HuH-7 (cell line): ENCODE measurements around the gene SCUBE3.

ENCODE experiments used
- DNase-seq: peaks from one replicate; pipeline ENCODE4 v3.0.0; 2011; ENCODE audit warnings: low spot score

The SCUBE3 gene

DNA sequence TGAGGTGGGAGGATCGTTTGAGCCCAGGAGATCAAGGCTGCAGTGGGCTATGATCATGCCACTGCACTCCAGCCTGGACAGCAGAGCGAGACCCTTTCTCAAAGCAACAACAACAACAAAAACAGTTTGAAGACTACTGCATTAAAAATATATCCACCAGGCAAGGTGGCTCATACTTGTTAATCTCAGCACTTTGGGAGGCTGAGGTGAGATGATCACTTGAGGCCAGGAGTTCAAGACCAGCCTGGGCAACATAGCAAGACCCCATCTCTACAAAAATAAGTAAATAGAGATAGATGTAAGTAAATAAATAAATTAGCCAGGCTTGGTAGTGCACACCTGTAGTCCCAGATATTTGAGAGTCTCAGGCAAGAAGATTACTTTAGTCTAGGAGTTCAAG is 58.2 kb downstream of the SCUBE3 start:
- DNase-seq, result no peak

DNA sequence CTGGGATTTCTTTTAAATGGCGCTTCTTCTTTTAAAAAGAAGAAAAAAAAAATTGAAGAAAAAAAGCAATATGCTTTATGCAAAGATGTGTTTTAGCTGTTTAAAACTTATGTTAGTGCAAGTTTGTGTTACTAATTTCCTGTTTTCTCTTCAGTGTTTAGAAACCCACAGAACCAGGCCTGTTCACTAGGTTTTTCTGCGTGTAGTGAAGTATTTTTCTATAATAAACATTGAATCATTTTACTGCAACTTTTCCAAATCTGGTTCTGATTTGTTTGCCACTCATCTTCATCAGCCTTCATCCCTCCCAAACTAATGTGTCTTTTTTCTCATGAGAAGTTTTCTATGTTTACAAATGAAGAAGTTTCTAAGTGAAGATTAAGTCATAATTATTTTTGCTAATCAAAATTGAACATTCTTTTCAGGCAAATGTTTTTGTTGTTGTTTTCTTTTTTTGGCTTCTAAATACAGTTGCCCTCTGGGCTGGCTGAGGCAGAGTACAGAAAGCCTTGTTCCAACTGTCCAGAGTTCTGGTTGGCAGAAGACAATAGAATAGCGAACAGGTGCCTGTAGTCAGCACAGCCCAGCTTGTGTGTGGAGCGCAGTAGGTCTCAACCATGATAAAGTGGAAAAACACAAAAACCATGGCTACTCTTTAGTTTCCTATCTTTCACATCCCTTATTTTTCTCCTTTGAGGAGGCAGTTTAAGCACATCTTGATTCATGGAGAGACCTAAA is 60.2 kb downstream of the SCUBE3 start:
- no peak for DNase-seq

DNA sequence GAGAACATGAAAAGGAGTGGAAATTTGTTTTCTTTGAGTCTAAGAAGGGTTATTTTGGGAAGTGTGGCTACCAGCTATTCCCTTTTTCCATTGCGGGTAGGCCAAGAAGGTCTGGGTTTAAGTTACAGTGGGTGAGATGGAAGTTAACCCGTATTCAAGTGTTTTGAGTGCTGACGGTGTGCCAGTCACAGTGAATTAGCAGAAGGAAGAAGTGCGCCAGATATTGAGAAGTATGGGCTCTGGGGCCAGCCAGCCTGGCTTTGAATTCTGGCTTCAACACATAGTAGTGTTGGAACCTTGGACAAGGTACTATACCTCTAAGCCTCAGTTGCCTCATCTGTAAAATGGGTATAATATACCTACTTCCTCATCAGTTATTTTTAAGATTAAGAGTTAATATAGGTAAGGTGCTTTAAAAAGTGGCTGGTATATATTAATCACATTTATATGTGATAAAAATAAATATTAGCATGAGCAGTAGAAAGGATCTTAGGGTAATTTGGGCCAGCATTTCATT is 62.0 kb downstream of the SCUBE3 start:
- no peak for DNase-seq

DNA sequence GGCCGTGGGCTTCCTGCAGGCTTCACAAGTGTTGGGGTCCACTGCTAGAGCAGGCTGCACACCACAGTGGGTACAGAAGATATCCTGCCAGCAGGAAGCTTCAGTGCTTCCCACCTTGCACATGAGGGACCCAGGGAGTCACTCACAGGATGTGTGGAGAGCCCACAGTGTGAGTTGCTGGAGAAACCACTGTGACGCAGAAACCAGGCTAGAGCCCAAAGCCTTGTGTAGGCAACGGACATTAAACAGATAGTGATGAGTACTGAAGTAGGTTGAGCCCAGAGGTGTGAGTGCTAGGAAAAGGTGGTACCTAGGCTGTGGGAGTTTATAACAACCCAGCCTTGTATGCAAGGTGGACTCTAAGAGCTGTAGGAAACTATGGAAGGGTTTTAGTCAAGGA is 65.0 kb downstream of the SCUBE3 start:
- no peak for DNase-seq

DNA sequence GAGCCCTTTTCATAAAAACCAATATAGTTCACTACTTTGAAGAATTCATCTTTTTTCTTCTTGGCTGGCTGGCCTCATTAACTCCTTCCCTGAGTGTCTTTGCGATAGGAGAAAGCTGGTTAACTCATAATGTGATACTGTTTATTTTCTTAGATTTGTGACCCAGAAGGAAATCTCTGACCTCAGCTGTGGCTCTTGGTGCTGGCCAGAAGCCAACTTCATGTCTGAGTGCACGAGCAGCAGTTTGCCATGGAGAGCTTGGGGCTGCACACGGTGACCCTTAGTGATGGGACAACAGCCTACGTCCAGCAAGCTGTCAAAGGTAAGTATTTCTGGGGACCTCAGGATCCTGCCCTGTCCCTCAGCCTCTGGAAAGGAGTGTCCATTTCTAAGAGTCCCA is 67.1 kb downstream of the SCUBE3 start:
- no peak for DNase-seq

DNA sequence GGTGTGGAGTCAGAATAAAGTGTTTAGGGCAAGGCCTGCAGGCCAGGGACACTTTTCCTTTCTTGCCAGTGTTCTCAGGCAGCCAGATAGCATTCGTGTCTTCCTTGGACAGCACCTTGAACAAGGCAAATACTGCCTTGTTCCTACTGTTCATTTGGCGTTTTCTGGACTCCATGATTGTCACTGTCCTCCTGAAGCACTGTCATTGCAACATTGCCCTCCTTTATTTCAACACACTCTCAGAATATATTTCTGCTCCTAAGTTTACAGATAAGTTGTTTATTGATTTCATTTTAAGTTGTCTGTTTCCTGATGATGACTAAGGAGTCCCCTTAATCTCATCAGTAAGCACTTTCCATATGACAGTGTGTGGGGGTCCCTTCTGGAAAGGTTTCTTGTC is 68.7 kb downstream of the SCUBE3 start:
- DNase-seq, result no peak

DNA sequence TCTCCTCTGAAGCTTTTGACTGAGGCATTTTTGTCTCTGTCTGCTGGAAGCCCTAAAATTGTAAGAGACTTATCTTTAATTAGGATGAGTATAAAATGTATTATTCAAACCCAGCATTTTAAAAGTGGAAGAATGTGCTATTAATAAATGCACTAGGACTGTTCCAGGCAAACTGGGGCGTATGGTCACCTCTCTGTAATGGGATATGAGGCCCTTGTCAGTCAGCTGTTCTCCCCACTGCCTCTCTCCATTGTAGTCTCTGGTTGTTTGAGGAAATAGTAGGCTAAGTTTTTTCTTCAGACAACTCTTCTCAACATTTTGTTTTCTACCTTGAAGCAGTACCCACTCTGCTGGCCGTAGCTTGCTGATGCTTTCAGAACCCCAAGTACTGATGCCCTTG is 69.6 kb downstream of the SCUBE3 start:
- no peak for DNase-seq

DNA sequence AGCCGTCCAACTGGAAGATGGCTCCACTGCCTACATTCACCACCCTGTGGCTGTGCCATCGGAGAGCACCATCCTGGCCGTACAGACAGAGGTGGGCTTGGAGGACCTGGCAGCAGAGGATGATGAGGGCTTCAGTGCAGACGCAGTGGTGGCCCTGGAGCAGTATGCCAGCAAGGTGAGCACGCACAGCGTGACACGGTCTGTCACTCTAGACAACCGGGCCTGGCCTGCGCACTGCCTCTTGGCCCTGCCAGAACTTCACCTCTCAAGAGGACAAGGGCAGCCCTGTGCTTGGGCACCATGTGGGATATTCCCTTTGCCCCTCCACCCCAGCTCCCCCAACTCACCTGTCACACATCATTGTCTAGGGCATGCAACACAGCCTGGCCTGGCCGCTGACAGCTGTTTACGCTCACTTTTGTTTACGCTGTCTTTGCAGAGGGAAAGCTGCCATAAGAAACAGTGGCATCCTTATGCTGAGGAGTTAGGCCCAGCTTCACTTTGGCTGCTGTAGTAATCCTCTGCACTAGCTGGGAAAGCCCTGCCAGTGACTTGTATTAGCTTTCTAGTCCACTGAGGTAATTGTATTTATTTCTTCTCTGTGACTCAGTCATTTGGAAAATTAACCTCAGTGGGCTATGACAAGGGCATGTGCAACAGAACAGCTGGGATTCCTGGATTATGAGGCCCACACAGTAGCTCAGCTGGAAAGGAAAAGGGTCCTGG is 74.1 kb downstream of the SCUBE3 start:
- no peak for DNase-seq

DNA sequence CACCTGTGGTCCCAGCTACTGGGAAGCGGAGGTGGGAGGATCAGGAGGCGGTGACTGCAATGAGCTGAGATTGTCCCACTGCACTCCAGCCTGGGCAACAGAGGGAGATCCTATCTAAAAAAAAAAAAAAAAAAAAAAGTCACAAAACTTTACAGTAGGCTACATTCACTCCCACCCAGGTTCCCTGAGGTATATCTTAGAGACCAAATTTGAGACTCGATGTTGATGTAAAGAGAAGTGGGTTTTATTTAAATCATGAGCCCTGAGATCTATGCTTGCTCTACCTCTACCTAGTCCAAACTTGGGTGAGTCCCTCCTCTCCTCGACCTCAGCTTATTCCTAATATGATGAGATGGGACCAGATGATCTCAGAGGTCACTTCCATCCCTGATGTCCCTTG is 75.1 kb downstream of the SCUBE3 start:
- no peak for DNase-seq

DNA sequence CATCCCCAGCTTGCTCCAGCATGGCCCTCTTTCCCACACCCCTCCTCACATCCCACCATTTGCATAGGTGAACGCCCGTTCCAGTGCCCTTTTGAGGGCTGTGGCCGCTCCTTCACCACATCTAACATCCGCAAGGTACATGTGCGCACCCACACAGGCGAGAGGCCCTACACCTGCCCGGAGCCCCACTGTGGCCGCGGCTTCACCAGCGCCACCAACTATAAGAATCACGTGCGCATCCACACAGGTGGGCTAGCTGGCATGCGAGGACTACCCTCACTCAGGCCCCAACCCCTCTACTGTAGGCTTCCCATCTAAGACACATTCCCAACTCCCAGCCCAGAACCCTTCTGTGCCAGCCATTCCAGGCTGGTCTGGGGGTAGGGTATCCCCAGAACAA is 77.7 kb downstream of the SCUBE3 start:
- no peak for DNase-seq

DNA sequence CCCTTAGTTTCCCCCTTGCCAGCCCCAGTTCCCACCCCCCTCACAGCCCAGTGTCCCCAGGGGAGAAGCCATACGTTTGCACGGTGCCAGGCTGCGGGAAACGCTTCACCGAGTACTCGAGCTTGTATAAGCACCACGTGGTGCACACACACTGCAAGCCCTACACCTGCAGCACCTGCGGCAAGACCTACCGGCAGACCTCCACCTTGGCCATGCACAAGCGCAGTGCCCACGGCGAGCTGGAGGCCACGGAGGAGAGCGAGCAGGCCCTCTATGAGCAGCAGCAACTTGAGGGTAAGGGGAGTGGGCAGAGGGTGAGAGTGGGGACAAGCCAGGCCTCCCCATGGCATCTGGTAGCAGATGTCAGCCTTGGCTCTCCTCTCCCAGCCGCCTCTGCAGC is 78.7 kb downstream of the SCUBE3 start:
- no peak for DNase-seq

DNA sequence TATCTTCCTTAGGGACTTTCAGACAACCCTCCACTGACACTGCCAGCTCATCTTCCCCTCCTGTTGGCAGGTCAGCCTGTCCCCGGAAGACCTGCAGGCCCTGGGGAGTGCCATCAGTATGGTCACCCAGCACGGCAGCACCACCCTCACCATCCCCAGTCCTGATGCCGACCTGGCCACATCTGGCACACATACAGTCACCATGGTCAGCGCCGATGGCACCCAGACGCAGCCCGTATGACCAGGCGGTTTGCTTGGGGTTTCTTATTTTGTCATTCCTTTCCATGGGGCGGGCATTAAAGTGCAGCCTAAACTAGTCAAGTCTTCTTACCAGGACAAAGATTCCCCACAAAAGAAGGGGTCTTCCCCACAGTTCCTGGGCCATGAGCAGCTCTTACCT is 79.9 kb downstream of the SCUBE3 start:
- no peak for DNase-seq

DNA sequence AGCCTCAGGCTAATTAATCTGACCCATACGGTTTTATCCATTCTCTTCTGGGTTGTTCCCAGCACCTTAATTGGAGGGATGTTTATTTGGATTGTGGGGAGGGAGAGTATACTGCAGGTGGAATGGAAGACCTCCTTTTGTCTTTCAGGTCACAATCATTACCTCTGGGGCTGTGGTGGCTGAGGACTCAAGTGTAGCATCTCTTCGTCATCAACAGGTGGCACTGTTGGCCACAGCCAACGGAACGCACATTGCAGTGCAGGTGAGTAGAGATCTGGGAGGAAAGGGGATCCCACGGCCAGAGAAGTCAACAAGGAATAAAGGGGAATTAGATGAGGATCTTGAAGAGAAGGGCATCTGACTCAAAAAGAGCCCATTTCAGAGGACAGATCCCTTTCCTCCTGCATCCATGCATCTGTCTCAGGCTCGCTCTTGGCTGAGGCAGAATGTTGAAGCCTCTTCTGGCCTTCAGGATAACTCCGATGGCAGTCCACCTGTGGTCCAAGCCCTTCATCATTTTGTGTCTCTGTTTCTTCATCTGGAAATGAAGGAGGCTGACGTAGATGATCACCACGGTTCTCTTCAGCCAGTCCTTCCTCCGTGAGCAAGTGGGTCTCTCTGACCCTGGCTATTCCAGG is 80.7 kb downstream of the SCUBE3 start:
- DNase-seq, result peak; percentile 75

DNA sequence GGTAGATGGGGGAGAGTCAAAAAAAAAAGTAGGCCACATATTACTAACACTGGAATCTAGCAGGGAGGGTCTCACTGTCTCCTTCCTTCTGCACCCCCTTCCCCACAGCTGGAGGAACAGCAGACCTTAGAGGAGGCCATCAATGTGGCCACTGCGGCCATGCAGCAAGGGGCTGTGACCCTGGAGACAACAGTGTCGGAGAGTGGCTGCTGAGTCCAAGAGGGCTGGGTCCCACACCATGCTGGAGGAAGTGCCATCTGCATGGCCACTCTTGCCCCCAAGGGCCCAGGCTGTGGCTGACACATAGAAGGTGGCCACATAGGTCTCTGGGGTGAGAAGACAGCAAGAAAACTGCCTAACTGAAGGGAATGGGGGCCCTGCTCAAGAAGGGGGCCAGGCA is 81.3 kb downstream of the SCUBE3 start:
- DNase-seq, result no peak

DNA sequence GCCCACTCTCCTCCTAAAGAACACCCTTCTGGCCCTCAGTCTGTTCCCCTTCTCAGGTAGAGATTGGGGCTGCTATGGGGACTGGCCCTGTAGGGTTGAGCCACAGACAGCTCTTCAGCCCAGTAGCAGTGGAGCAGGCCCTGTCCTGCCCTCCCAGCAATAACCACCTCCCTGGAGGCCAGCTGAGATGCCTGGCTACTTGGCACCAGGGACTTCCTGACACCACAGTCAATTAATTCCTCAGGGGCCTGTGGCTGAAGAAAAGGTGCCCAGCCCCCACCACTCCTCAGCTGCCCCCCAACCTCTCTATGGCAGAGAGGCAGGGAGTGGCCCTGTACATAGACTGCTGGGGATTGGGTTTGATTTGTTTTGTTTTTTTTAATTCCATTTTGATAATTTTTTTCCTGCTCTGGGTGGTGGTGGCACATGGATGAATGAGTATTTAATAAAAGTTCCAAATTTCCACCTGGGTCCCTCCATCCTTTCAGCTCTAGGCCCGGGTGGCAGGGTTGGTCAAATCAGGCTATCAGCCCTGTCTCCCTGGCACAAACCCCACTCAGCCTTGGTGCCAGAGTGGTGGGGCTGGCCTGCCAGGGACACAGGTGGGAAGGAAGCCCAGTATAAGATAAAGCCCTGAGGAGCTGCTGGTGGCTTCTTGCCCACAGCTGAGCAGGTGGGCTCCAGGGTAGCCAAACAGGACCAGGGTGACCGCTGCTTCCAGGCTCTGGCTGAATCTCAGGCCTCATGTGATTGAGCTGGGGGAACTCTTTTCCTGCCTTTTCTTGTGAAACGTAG is 82.0 kb downstream of the SCUBE3 start:
- DNase-seq, result no peak

DNA sequence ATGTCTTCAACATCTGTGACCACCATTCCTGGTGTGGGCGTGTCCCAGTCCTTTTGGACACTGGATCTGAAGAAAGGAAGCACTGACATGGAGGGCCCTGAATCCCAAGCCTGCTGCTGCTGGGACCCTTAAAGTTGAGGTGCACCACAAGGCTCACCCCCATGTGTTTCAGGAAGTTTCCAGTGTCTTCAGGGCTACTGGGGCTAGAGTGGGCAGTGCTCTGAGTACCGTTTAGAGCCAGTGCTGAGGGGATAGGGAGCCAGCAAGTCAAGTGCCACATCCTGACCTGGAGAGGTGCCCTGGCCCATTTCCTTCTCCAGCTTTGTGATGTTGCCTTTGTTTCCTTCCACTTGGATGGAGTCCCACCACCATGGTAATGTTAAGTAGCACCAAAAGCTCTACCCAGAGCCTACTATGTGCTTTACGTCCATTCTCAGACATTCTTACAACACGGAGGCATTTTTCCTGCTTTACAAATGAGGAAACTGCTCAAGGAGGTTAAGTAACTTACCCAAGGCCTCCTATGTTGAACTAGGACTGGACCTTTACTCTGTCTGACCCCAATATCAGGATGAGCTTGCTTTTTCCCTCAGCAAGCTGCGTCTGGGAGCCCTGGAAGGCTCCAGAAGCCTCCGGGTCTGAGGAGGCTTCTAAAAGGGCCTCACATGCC is 83.3 kb downstream of the SCUBE3 start:
- DNase-seq, result no peak

DNA sequence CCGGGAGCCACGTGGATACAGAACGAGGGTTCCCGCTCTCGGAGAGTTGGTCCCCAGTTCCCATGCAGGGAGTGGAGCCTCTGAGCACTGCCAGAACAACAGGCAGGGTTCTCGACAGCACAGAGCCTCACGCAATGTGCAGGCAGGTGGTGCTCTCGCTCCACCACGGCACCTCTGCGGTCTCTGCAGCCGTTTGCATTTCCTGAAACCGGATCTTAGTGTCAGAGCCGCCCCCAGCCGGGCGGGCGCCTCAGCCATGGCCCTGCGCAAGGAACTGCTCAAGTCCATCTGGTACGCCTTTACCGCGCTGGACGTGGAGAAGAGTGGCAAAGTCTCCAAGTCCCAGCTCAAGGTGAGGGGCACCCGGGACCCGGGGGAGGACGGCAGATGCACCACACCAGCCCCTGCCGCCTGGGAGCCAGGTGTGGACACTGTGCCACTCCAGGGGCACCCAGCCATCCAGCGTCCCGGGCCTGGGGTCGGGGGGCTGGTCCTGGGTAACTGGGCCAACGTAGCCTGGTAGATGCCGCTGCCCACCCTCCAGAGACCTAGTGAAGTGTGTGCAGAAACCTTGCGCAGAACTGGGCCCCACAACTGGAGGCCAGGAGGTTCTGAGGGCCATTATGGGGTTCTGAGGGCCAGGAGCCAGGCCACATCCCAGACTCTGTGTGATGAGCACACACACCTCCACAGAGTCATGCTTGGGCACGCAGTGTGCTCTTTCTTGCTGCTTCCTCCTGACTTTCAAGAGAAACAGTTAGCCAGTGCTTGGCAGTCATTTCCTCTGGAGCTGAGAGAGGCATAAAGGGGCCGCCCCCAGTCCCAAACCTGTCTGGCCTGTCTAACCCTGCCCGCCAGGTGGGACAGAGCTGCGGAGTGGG is 84.1 kb downstream of the SCUBE3 start, which contains the start of gene DEF6:
Gene DEF6, plus strand, starts transcription at position 218 of the 881 bp plus-strand sequence. Its CDS starts 39 bp downstream, at position 257.
- DNase-seq, result peak; percentile 87

DNA sequence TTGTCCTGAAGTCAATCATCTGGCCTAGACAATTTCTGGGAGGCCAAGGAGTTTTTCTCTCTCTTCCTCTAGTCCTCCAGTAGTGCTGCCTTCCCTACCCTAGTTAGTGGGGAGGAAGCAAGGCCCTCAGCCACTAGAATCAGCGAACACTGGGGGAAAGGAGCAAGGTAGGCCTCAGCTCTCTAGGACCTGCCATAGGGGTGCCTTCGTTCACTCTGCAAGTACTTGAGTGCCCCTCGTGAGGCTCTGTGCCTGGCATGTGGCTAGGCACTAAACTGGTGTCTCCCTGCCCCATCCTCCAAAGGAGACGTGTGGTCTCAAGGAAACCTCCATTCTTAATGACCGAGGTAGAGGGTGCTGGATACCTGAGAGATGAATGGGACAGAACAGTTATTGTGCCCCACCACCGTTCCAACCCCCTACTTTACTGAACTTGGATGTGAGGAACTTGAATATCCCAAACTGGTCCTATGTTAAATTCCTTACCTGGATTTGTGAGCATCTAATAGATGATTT is 84.9 kb downstream of the SCUBE3 start:
- DNase-seq, result no peak

DNA sequence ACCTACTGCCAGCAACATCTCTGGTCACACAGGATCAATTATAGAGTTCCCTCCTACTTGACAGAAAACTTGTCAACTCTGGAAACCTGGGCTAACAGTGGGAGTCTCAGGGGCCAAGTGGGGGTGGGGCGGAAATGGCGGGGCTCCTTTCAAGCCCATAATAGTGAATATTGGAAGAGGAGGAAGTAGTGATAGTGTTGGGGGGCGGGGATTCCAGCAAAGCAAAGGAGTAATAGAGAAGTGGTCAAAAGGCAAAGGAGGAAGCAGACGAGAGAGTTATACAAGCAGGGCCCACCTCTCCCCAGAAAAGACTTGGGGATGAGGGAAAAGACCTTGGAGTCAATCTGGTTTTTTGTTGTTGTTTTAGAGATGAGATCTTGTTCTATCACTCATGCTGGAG is 85.9 kb downstream of the SCUBE3 start:
- DNase-seq, result no peak

DNA sequence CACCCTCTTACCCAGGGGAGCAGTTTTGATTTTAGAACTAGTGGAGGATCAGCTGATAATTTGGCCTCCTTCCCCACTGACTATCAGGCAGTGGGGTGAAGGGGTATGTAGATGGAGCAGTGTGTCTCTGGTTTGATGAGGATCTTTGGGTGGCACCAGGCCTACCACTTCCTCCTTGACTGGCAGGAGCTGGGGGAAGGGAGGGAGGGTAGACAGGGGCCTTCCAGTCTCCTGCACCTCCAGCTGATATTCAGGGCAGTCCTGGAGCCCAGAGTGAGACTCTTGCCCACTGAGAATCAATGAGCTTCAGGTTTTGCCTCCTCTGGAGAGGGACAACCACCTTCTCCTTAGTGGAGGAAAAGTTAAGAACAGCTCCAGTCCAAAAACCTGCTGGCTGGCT is 87.1 kb downstream of the SCUBE3 start:
- DNase-seq, result no peak
